Natural killer cell (primary cell): ENCODE results near the gene HSPG2. TPM values are rescaled to one million over a fixed set of nuclear protein-coding genes. Genes with fewer than 3 reads are reported as not detected.

Experiments
- ATAC-seq, 3 donors: fragments of 150-1000 bp in 2 of 3; fragments of 200-7000 bp in 1 of 3; cut with Tn5 transposase; 1 replicate in 1 of 3; 2 replicates in 2 of 3; pipeline ENCODE4 v1.10.0; 2021; ENCODE audit warnings: mild to moderate bottlenecking in 2 of 3, moderate library complexity in 2 of 3
- DNase-seq, 2 donors: peaks; one replicate each; pipeline versions ENCODE4 v3.0.0 to v3.0.0-alpha.2; 2013 to 2021; ENCODE audit warnings: mixed read lengths in 1 of 2
- H3K27ac ChIP-seq: one replicate; pipeline ENCODE4 v1.5.1; 2013; ENCODE audit warnings: mild to moderate bottlenecking, low read length
- H3K27me3 ChIP-seq: one replicate; pipeline ENCODE4 v1.6.1; 2013; ENCODE audit warnings: low read length; ENCODE audit not compliant: control insufficient read depth, insufficient read depth
- H3K36me3 ChIP-seq: one replicate; pipeline ENCODE4 v1.6.1; 2013; ENCODE audit warnings: low read length; ENCODE audit not compliant: control insufficient read depth, insufficient read depth
- H3K4me1 ChIP-seq: one replicate; pipeline ENCODE4 v1.6.1; 2013; ENCODE audit warnings: low read length; ENCODE audit not compliant: control insufficient read depth, insufficient read depth
- H3K4me3 ChIP-seq: one replicate; pipeline ENCODE4 v1.5.1; 2013; ENCODE audit warnings: low read length
- H3K9me3 ChIP-seq: one replicate; pipeline ENCODE4 v1.6.1; 2013; ENCODE audit warnings: low read length; ENCODE audit not compliant: control insufficient read depth, insufficient read depth
- H3K27ac Mint-ChIP-seq, 2 donors: one replicate each; pipeline ENCODE4 v1.8.0; 2022; ENCODE audit warnings: mild to moderate bottlenecking in 2 of 2, mixed read lengths in 2 of 2, moderate library complexity in 1 of 2
- H3K27me3 Mint-ChIP-seq, 2 donors: one replicate each; pipeline ENCODE4 v1.8.0; 2022; ENCODE audit warnings: low read depth in 2 of 2, mixed read lengths in 2 of 2
- H3K36me3 Mint-ChIP-seq: one replicate; pipeline ENCODE4 v1.8.0; 2022; ENCODE audit warnings: mixed read lengths
- H3K4me1 Mint-ChIP-seq, 2 donors: one replicate each; pipeline ENCODE4 v1.8.0; 2022; ENCODE audit warnings: mixed read lengths in 2 of 2
- H3K4me3 Mint-ChIP-seq: one replicate; pipeline ENCODE4 v1.8.0; 2022; ENCODE audit warnings: mild to moderate bottlenecking, moderate library complexity, mixed read lengths
- H3K9me3 Mint-ChIP-seq, 2 donors: one replicate each; pipeline ENCODE4 v1.8.0; 2022; ENCODE audit warnings: mixed read lengths in 2 of 2
- WGBS: methylation state at CpG from one replicate; pipeline ENCODE4 v1.1.7; 2013; ENCODE audit warnings: missing lambda C conversion rate; ENCODE audit not compliant: insufficient coverage; 5-methylcytosine and 5-hydroxymethylcytosine counted together
- intact Hi-C: fragments of 100-400 bp; cut with micrococcal nuclease; formaldehyde crosslinking; loops from one replicate; pipeline ENCODE4 v1.14.2; 2022
- total RNA-seq, 4 donors: library from RNA; stranded (reverse); fragments of 120-200 nt in 1 of 4; gene quantifications; one replicate each; pipeline versions ENCODE4 v1.2.3 to v1.2.4, GENCODE V29; 2013 to 2022
- TF ChIP-seq, protein P1 (sequence below): fragments of 200-600 bp; IDR thresholded peaks from one replicate; pipeline ENCODE4 v1.8.0; 2022; ENCODE audit warnings: antibody characterized with exemption

HSPG2 gene
- total RNA-seq, 3 donors from 2014 or later (not counting 1 experiment from before 2014, with no cell fraction given) = 0.54 to 0.93 (median 0.90) TPM

DNA sequence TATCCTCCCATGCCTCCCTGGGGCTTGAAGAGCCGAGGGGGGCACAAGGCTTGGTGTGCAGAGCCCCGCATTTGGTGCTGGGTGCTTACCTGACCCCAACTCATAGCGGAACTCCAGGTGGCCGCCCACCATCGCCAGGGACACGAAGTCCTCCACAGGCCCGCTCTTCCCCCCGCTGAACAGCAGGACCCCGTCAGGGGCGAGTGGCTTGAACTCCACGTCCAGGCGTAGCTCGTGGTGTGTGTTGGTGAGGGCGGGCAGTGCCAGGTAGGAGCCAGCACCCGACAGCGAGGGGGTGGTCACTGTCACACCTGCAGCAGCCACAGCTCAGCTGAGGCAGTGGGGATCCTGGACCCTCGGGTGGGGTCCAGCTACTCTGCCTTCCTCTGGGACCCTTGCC lies 107.8 kb downstream of the HSPG2 start:
- Mint-ChIP-seq H3K27ac (no peak overlapping the region), H3K9me3 (peaks cover 0 to 2% of the 10 kb centered on the region in 2 donors), H3K4me1 (no peaks in the 10 kb centered on the region), H3K27me3 (no peaks in the 10 kb centered on the region), H3K36me3 (no peaks in the 10 kb centered on the region), H3K4me3 (no peak overlapping the region)
- Histone ChIP-seq H3K4me3 (no peak overlapping the region), H3K36me3 (no peaks in the 10 kb centered on the region), H3K27me3 (no peaks in the 10 kb centered on the region), H3K27ac (no peak overlapping the region), H3K9me3 (peaks cover 5% of the 10 kb centered on the region), H3K4me1 (no peaks in the 10 kb centered on the region)
- no peak for DNase-seq
- TF ChIP-seq, protein P1, sequence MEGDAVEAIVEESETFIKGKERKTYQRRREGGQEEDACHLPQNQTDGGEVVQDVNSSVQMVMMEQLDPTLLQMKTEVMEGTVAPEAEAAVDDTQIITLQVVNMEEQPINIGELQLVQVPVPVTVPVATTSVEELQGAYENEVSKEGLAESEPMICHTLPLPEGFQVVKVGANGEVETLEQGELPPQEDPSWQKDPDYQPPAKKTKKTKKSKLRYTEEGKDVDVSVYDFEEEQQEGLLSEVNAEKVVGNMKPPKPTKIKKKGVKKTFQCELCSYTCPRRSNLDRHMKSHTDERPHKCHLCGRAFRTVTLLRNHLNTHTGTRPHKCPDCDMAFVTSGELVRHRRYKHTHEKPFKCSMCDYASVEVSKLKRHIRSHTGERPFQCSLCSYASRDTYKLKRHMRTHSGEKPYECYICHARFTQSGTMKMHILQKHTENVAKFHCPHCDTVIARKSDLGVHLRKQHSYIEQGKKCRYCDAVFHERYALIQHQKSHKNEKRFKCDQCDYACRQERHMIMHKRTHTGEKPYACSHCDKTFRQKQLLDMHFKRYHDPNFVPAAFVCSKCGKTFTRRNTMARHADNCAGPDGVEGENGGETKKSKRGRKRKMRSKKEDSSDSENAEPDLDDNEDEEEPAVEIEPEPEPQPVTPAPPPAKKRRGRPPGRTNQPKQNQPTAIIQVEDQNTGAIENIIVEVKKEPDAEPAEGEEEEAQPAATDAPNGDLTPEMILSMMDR = no peak
- intact Hi-C loops = no loop called here
- ATAC-seq = no peak
- WGBS = 91% methylated on average over 17 of the region's 17 CpGs

DNA sequence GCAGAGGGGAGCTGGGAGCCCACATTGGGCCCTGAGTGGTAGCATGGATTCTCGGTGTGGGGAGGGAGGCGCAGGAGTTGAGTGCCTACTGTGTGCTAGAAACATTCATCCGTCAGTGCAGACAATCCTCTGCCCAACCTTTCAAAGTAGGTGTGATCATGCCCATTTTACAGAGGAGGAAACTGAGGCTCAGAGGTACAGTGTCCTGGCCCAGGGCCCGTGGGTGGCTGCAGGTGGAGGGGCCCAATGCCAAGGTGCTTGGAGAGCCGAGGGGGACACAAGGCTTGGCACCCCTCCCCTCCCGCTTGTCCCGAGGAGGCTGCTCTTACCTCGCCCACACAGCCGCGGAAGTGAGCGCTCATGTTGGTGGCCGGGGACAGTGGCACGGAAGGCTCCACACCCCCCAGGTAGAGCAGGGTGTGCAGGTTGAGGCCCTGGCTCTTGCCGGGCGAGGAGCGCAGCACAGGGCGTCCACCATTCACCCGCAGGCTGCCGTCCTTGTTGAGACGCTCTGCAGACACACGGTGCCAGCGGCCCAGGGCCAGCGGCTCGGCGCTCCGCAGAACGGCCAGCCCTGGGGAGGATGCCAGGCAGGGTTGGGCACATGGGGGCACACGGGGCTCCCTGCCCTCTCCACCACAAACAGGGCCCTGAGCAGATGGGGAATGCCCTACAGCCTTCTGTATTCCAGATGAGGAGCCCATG lies 108.5 kb downstream of the HSPG2 start:
- H3K27me3 Mint-ChIP-seq = peaks cover 0 to 2% of the 10 kb centered on the region in 2 donors
- Histone ChIP-seq H3K27me3 (no peaks in the 10 kb centered on the region), H3K4me1 (peaks cover 4% of the 10 kb centered on the region), H3K27ac (no peak overlapping the region), H3K9me3 (peaks cover 5% of the 10 kb centered on the region), H3K4me3 (no peak overlapping the region), H3K36me3 (no peaks in the 10 kb centered on the region)
- ATAC-seq (no peak), DNase-seq (no peak)
- TF ChIP-seq, protein P1 = no peak
- H3K36me3 Mint-ChIP-seq = no peaks in the 10 kb centered on the region
- peaks cover 0 to 4% of the 10 kb centered on the region in 2 donors for H3K4me1 Mint-ChIP-seq
- WGBS = 95% methylated on average over 28 of the region's 28 CpGs
- H3K27ac Mint-ChIP-seq = no peak overlapping the region
- intact Hi-C loops = no loop called here
- no peak overlapping the region for H3K4me3 Mint-ChIP-seq
- no peaks in the 10 kb centered on the region for H3K9me3 Mint-ChIP-seq

DNA sequence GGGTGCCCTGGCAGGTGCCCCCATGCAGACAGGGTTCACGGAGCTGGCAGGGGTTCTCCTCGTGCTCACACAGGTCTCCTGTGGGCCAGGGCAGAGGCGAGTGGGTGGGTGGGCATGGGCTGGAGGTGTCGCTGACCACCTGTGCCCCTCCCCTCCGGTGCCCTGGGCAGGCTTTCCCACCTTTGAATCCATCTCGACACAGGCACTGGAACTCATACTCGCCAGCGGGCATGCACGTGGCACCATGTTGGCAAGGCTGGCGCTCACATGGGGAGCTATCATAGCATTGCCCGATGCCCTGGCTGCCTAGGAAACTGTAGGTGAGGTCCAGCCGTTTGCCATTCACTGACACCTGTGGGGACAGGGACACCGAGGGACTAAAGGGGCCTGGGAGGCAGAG lies 109.0 kb downstream of the HSPG2 start:
- Histone ChIP-seq H3K27me3 (no peaks in the 10 kb centered on the region), H3K27ac (no peak overlapping the region), H3K4me1 (peaks cover 8% of the 10 kb centered on the region), H3K4me3 (no peak overlapping the region), H3K36me3 (no peaks in the 10 kb centered on the region), H3K9me3 (no peaks in the 10 kb centered on the region)
- H3K4me1 Mint-ChIP-seq = peaks cover 0 to 4% of the 10 kb centered on the region in 2 donors
- no peak for DNase-seq
- H3K36me3 Mint-ChIP-seq = no peaks in the 10 kb centered on the region
- no peak overlapping the region for H3K27ac Mint-ChIP-seq
- TF ChIP-seq, protein P1 = no peak
- H3K4me3 Mint-ChIP-seq = no peak overlapping the region
- ATAC-seq = no peak
- WGBS = 94% methylated on average over 13 of the region's 13 CpGs
- H3K27me3 Mint-ChIP-seq = peaks cover 0 to 3% of the 10 kb centered on the region in 2 donors
- intact Hi-C loops = no loop called here
- H3K9me3 Mint-ChIP-seq = no peaks in the 10 kb centered on the region
